Fibroblast of pulmonary artery (primary cell): ENCODE data around the gene OR2G6.
"Not testable (repeated sequence)": the region's sequence is repeated elsewhere in the genome, so short reads cannot be mapped to it uniquely, and the experiment has no call there.

Experiments used
- DNase-seq: peaks from one replicate; pipeline ENCODE4 v3.0.0-alpha.2; 2010; ENCODE audit warnings: low read depth
- H3K4me3 ChIP-seq: replicated peaks from 2 replicates; pipeline ENCODE4 v1.5.1; 2011; ENCODE audit warnings: low read depth, mild to moderate bottlenecking, control low read depth, low read length, moderate library complexity
- TF ChIP-seq, protein P1 (sequence below): IDR thresholded peaks from 2 replicates; pipeline ENCODE4 v1.5.1; 2011; ENCODE audit warnings: mild to moderate bottlenecking, control low read depth, low read length, inconsistent platforms; ENCODE audit errors: missing control alignments

OR2G6 gene

GRCh38 chr1:248565530-248566373 is 57.9 kb downstream of the OR2G6 start:
- H3K4me3 ChIP-seq, DNase-seq: not testable (repeated sequence)

GRCh38 chr1:248569049-248569448 is 61.2 kb downstream of the OR2G6 start:
- not testable (repeated sequence) for H3K4me3 ChIP-seq, DNase-seq

GRCh38 chr1:248570811-248571210 is 62.9 kb downstream of the OR2G6 start:
- not testable (repeated sequence) for DNase-seq, H3K4me3 ChIP-seq

DNA sequence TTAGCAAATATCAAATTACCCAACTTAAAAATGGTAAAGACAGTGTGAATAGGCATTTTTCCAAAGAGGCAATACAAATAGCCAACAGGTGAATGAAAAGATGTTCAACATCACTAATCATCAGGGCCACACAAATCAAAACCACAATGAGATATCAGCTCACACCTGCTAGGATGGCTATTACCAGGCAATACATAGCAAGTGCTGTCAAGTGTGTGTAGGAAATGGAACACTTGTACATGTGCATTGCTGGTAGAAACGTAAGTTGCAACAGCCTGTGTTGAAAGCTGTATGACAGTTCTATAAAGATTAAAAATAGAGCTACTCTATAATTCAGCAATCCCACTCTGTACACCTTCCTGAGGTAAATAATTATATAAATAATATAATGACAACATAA is 64.2 kb downstream of the OR2G6 start:
- H3K4me3 ChIP-seq, DNase-seq: not testable (repeated sequence)

GRCh38 chr1:248573856-248574255 is 66.0 kb downstream of the OR2G6 start:
- H3K4me3 ChIP-seq, DNase-seq: not testable (repeated sequence)

DNA sequence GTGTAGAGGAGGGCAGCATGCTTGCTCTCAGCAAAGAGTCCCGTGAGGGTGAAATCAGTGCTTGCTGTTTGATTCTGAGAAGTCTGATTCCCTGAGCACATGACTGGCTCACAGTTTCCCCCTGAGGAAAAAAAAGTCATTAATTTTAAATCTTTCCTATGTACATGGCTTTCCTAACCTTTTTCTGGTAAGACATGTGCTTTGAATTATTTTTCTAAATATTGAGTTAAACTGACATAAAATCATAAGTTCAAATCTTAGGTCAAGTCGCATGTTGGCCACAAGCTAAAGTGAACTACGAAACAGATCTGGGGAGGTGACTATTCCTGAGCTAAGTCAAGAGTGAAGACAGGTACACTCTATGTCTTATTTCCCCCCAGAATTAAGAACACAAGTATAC is 66.8 kb downstream of the OR2G6 start, which contains the start of gene OR2T34:
OR2T34 (minus strand) TSS at position 101 of the 400 bp plus-strand sequence; CDS start at position 101, 0 bp downstream.
- not testable (repeated sequence) for H3K4me3 ChIP-seq, DNase-seq

DNA sequence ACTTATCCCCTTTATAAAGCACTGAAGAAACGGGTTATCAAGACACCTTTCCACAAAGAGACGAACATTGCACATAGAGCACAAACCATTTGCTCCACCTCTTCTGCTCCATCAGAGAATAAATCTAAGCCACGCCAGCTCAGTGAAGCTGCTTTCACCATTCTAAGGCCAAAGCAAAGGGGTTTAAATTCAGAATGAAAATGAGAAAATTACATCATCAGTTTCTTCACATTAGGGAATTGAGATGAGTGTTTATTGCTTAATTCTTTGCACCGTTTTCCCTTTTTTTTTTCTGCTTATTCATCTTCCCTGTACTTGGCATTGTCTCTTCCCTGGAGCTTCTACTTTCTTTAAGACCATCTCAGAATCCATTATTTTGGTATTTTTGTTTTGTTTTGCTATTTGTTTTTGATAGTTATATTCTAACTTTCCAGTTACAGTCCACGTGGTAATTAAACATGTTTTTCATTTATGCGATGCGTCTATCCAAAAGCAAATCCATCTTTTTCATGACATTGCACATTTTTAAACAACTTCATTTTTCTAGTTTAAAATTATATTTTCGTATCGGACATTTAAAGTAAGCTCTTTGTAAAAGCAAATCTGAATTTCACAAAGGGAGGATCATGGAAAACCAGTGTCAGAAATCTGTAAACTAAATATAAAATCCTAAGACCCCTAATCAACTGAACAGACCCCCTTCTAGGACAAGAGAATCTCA is 68.5 kb downstream of the OR2G6 start:
- H3K4me3 ChIP-seq = no peak overlapping the region
- no peak for DNase-seq
- TF ChIP-seq, protein P1, sequence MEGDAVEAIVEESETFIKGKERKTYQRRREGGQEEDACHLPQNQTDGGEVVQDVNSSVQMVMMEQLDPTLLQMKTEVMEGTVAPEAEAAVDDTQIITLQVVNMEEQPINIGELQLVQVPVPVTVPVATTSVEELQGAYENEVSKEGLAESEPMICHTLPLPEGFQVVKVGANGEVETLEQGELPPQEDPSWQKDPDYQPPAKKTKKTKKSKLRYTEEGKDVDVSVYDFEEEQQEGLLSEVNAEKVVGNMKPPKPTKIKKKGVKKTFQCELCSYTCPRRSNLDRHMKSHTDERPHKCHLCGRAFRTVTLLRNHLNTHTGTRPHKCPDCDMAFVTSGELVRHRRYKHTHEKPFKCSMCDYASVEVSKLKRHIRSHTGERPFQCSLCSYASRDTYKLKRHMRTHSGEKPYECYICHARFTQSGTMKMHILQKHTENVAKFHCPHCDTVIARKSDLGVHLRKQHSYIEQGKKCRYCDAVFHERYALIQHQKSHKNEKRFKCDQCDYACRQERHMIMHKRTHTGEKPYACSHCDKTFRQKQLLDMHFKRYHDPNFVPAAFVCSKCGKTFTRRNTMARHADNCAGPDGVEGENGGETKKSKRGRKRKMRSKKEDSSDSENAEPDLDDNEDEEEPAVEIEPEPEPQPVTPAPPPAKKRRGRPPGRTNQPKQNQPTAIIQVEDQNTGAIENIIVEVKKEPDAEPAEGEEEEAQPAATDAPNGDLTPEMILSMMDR = no peak
